ENCODE results near the gene ACOT4.
"Not testable (repeated sequence)": the region's sequence is repeated elsewhere in the genome, so short reads cannot be mapped to it uniquely, and the experiment has no call there.

ACOT4 gene

DNA sequence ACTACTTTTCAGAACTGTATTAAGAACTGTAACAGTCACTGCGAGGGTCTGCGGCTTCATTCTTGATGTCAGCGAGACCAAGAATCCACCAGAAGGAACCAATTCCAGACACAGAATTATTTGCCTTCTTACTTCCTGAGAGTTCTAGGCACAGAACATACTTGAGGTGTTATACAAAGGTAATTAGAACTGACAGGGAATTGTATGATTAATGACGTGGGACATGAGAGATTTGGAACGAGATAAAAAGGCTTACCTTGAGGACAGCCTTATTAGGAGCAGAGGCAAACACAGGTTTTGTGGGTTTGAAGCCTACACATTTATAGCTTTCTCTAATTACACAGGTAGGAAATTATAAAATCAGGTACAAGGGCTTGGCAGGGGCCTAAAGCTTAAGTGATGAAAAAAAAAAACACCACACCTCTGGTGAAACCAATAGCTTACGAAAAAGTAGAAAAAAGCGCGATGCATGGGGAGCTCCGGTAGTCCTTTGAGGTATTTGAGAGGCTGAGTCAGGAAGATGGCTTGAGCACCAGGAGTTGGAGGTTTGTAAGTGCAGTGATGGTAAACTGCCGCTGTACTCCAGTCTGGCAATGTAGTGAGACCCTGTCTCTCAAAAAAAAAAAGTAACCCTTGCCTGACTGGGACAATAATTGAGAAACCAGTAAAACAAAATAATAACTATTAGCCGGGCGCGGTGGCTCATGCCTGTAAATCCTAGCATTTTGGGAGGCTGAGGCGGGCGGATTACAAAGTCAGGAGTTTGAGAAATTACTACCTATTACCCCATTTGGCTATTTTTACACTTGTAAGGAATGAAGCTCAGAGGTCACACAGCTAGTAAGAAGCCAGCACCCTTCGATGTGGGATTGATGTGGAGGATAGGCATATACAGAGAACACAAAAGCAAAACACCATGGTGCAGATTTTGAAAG lies 23.5 kb upstream of the ACOT4 start:
- Histone ChIP-seq H3K4me3 (ENCODE audit: low read length) (no peak overlapping the region), H2AFZ (ENCODE audit: low read depth, low read length) (no peak overlapping the region), H3K27me3 (ENCODE audit: insufficient read depth, low read length) (no peaks in the 10 kb centered on the region), H3K36me3 (ENCODE audit: insufficient read depth, low read length) (no peaks in the 10 kb centered on the region), H3K9me3 (ENCODE audit: low read length) (no peaks in the 10 kb centered on the region), H3K4me1 (ENCODE audit: insufficient read depth, low read length) (no peaks in the 10 kb centered on the region)

DNA sequence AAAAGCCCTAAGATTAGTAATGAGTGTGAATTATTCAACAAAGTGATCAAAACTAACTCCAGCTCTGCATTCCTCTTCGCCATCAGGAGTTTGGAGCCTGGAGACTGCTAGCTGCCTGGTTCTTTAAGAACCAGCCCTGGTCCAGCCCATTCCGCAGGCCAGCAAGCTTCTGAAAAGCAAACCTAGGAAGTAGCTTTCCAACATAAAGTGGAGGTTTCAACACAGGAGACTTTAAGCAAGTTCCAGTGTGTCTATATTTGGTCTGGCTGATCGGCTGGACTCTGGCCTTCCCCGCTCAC lies 22.8 kb upstream of the ACOT4 start:
- not testable (repeated sequence) for H2AFZ ChIP-seq (ENCODE audit: low read depth, low read length); H3K4me1 ChIP-seq (ENCODE audit: insufficient read depth, low read length); H3K9me3 ChIP-seq (ENCODE audit: low read length); H3K27me3 ChIP-seq (ENCODE audit: insufficient read depth, low read length); H3K36me3 ChIP-seq (ENCODE audit: insufficient read depth, low read length); H3K4me3 ChIP-seq (ENCODE audit: low read length)

GRCh38 chr14:73569185-73569958 lies 22.3 kb upstream of the ACOT4 start, which contains the start of gene ACOT2:
ACOT2 (plus strand) TSS chr14:73569213; CDS start chr14:73569241, 28 bp downstream.
- not testable (repeated sequence) for H3K36me3 ChIP-seq (ENCODE audit: insufficient read depth, low read length); H3K9me3 ChIP-seq (ENCODE audit: low read length); H3K4me3 ChIP-seq (ENCODE audit: low read length); H3K27me3 ChIP-seq (ENCODE audit: insufficient read depth, low read length); H3K4me1 ChIP-seq (ENCODE audit: insufficient read depth, low read length); H2AFZ ChIP-seq (ENCODE audit: low read depth, low read length)

- not testable (repeated sequence) for H3K4me3 ChIP-seq (ENCODE audit: low read length); H3K4me1 ChIP-seq (ENCODE audit: insufficient read depth, low read length); H3K36me3 ChIP-seq (ENCODE audit: insufficient read depth, low read length); H3K27me3 ChIP-seq (ENCODE audit: insufficient read depth, low read length); H2AFZ ChIP-seq (ENCODE audit: low read depth, low read length); H3K9me3 ChIP-seq (ENCODE audit: low read length)
Observed at GRCh38 chr14:73570913-73571312, 20.8 kb upstream of the ACOT4 start.

DNA sequence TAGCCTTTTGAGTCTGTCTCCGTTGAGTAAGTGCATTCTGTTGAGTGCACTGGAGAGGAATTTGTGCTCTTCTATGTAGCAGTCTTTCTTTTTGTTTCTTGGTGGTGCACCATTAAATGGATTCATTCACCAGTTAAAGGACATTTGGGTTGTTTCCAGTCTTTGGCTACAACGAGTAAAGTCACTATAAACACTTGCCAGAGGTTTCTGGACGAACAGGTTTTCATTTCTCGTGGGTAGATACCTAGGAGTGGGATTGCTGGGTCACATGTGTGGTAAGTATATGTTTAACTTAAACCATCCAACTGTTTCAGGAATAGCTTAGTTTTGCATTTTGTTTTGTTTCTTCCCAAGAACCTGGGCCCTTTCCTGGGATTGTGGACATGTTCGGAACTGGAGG lies 18.6 kb upstream of the ACOT4 start:
- H3K4me3 ChIP-seq (ENCODE audit: low read length); H2AFZ ChIP-seq (ENCODE audit: low read depth, low read length); H3K36me3 ChIP-seq (ENCODE audit: insufficient read depth, low read length); H3K4me1 ChIP-seq (ENCODE audit: insufficient read depth, low read length); H3K27me3 ChIP-seq (ENCODE audit: insufficient read depth, low read length); H3K9me3 ChIP-seq (ENCODE audit: low read length): not testable (repeated sequence)

- H3K4me1 ChIP-seq (ENCODE audit: insufficient read depth, low read length); H3K4me3 ChIP-seq (ENCODE audit: low read length); H2AFZ ChIP-seq (ENCODE audit: low read depth, low read length); H3K36me3 ChIP-seq (ENCODE audit: insufficient read depth, low read length); H3K27me3 ChIP-seq (ENCODE audit: insufficient read depth, low read length); H3K9me3 ChIP-seq (ENCODE audit: low read length): not testable (repeated sequence)
Observed at GRCh38 chr14:73573740-73574139, 17.9 kb upstream of the ACOT4 start.

DNA sequence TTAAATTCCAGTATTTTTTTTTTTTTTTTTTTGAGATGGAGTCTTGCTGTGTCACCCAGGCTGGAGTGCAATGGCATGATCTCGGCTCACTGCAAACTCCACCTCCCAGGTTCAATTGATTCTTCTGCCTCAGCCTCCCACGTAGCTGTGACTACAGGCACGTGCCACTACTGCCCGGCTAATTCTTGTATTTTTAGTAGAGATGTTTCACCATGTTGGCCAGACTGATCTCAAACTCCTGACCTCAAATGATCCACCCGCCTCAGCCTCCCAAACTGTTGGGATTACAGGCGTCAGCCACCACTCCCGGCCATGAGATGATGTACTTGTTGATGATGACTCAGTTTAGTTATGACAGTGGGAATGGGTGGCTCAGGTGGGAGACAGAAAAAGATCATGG lies 17.4 kb upstream of the ACOT4 start:
- not testable (repeated sequence) for H3K27me3 ChIP-seq (ENCODE audit: insufficient read depth, low read length); H2AFZ ChIP-seq (ENCODE audit: low read depth, low read length); H3K9me3 ChIP-seq (ENCODE audit: low read length); H3K4me1 ChIP-seq (ENCODE audit: insufficient read depth, low read length); H3K4me3 ChIP-seq (ENCODE audit: low read length); H3K36me3 ChIP-seq (ENCODE audit: insufficient read depth, low read length)

DNA sequence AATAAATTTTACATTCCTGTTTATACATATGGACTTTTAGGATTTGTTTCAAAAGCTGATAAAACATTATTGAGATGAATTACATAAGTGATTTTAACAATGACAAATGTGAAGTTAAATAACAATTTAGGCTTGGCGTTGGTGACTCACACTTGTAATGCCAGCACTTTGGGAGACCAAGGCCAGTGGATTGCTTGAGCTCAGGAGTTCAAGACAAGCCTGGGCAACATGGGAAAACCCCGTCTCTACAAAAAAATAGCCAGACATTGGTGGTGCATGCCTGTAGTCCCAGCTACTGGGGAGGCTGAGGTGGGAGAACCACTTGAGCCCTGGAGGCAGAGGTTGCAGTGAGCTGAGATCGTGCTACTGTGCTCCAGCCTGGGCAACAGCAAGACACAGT lies 15.3 kb upstream of the ACOT4 start:
- no peak overlapping the region for H3K4me3 ChIP-seq (ENCODE audit: low read length)
- H3K27me3 ChIP-seq (ENCODE audit: insufficient read depth, low read length), result no peaks in the 10 kb centered on the region
- no peaks in the 10 kb centered on the region for H3K4me1 ChIP-seq (ENCODE audit: insufficient read depth, low read length)
- no peak overlapping the region for H2AFZ ChIP-seq (ENCODE audit: low read depth, low read length)
- H3K36me3 ChIP-seq (ENCODE audit: insufficient read depth, low read length), result no peaks in the 10 kb centered on the region
- no peaks in the 10 kb centered on the region for H3K9me3 ChIP-seq (ENCODE audit: low read length)

- not testable (repeated sequence) for H3K36me3 ChIP-seq (ENCODE audit: insufficient read depth, low read length); H3K4me3 ChIP-seq (ENCODE audit: low read length); H2AFZ ChIP-seq (ENCODE audit: low read depth, low read length); H3K4me1 ChIP-seq (ENCODE audit: insufficient read depth, low read length); H3K27me3 ChIP-seq (ENCODE audit: insufficient read depth, low read length); H3K9me3 ChIP-seq (ENCODE audit: low read length)
Observed at GRCh38 chr14:73577214-73577613, 14.5 kb upstream of the ACOT4 start.

DNA sequence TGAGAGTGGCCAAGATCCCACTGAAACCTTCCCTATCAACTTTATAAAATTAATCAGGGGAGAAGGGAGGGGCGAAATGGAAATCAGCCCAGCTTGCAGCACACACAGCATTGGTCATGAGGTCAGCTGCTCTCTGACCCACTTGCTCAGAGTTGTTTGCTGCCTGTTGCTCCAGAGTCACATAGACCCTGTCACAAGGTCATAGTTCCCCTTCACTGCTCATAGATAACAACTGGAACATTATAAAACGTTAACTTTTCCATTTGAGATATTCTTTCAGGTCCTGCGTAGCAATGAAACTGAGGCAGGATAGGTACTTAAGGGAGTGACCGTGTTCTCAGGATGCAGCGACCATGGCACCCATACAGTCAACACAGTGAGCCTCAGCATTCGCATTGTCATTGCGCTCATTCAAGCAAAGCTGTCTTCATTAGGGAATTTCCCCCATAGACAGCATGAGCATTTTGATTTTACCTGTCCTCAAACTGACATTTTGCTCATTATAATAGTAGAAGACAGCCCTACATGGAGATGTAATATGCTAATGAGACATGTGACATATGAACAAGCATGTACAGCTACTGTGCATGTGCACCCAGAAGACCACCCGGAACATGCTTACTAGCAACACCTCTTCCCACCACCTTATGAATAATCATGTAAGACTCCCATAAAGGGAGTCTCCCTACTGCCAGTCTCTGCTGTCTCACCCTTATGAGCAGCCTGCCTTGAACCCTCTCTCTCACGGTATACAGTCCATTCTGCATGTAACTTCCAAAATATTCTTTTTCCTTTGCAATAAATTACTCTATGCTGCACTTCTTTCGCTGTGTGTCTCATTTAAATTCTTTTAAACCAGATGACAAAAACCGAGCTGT lies 9.3 kb upstream of the ACOT4 start:
- not testable (repeated sequence) for H3K9me3 ChIP-seq (ENCODE audit: low read length); H3K27me3 ChIP-seq (ENCODE audit: insufficient read depth, low read length); H3K36me3 ChIP-seq (ENCODE audit: insufficient read depth, low read length); H3K4me3 ChIP-seq (ENCODE audit: low read length); H2AFZ ChIP-seq (ENCODE audit: low read depth, low read length); H3K4me1 ChIP-seq (ENCODE audit: insufficient read depth, low read length)

GRCh38 chr14:73588695-73589094 lies 3.0 kb upstream of the ACOT4 start:
- Histone ChIP-seq H3K9me3 (ENCODE audit: low read length) (peaks cover 1% of the 10 kb centered on the region), H3K27me3 (ENCODE audit: insufficient read depth, low read length) (no peaks in the 10 kb centered on the region), H3K36me3 (ENCODE audit: insufficient read depth, low read length) (no peaks in the 10 kb centered on the region), H3K4me3 (ENCODE audit: low read length) (no peak overlapping the region), H2AFZ (ENCODE audit: low read depth, low read length) (no peak overlapping the region), H3K4me1 (ENCODE audit: insufficient read depth, low read length) (no peaks in the 10 kb centered on the region)

DNA sequence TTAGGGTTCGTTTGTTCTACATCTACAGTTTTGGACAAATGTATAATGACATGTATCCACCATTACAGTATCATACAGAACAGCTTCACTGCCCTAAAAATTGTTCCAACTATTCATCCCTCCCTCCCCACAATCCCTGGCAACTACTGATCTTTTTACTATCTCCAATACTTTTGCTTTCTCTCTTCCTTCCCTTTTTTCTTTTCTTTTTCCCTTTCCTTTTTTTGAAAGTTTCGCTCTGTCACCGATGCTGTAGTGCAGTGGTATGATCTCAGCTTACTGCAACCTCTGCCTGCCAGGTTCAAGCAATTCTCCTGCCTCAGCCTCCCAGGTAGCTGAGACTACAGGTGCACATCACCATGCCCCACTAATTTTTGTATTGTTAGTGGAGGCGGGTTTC lies 2.6 kb upstream of the ACOT4 start:
- Histone ChIP-seq H3K4me1 (ENCODE audit: insufficient read depth, low read length) (no peaks in the 10 kb centered on the region), H3K36me3 (ENCODE audit: insufficient read depth, low read length) (no peaks in the 10 kb centered on the region), H3K9me3 (ENCODE audit: low read length) (peaks cover 1% of the 10 kb centered on the region), H2AFZ (ENCODE audit: low read depth, low read length) (no peak overlapping the region), H3K27me3 (ENCODE audit: insufficient read depth, low read length) (no peaks in the 10 kb centered on the region), H3K4me3 (ENCODE audit: low read length) (no peak overlapping the region)

GRCh38 chr14:73590673-73591004 lies 1.0 kb upstream of the ACOT4 start:
- H3K36me3 ChIP-seq (ENCODE audit: insufficient read depth, low read length); H3K4me1 ChIP-seq (ENCODE audit: insufficient read depth, low read length); H3K9me3 ChIP-seq (ENCODE audit: low read length); H3K4me3 ChIP-seq (ENCODE audit: low read length); H2AFZ ChIP-seq (ENCODE audit: low read depth, low read length); H3K27me3 ChIP-seq (ENCODE audit: insufficient read depth, low read length): not testable (repeated sequence)
